Effector memory CD4-positive, alpha-beta T cell (primary cell): ENCODE results near the gene HAUS8.
"Not testable (repeated sequence)": the region's sequence is repeated elsewhere in the genome, so short reads cannot be mapped to it uniquely, and the experiment has no call there.

Experiments used
- DNase-seq, 3 donors: peaks; one replicate each; pipeline ENCODE4 v3.0.0-alpha.2; 2020
- H3K27ac ChIP-seq: 2 replicates; pipeline ENCODE4 v1.7.0; 2013; ENCODE audit warnings: mild to moderate bottlenecking, low read length, moderate library complexity; ENCODE audit not compliant: insufficient read depth, poor library complexity, severe bottlenecking
- H3K27me3 ChIP-seq: replicated peaks from 2 replicates; pipeline ENCODE4 v1.7.0; 2013; ENCODE audit warnings: mild to moderate bottlenecking, low read length; ENCODE audit not compliant: insufficient read depth, control insufficient read depth, poor library complexity, severe bottlenecking
- H3K36me3 ChIP-seq: 2 replicates; pipeline ENCODE4 v1.7.0; 2013; ENCODE audit warnings: mild to moderate bottlenecking, low read length, moderate library complexity; ENCODE audit not compliant: control insufficient read depth, insufficient read depth
- H3K4me1 ChIP-seq: 2 replicates; pipeline ENCODE4 v1.7.0; 2013; ENCODE audit warnings: low read length, mild to moderate bottlenecking; ENCODE audit not compliant: control insufficient read depth, insufficient read depth, poor library complexity, severe bottlenecking
- H3K4me3 ChIP-seq: 2 replicates; pipeline ENCODE4 v1.7.0; 2013; ENCODE audit warnings: low read length, low read depth, mild to moderate bottlenecking; ENCODE audit not compliant: insufficient read depth, poor library complexity, severe bottlenecking
- H3K9me3 ChIP-seq: 2 replicates; pipeline ENCODE4 v1.7.0; 2013; ENCODE audit warnings: mild to moderate bottlenecking, low read length, moderate library complexity; ENCODE audit not compliant: control insufficient read depth

Gene HAUS8

DNA sequence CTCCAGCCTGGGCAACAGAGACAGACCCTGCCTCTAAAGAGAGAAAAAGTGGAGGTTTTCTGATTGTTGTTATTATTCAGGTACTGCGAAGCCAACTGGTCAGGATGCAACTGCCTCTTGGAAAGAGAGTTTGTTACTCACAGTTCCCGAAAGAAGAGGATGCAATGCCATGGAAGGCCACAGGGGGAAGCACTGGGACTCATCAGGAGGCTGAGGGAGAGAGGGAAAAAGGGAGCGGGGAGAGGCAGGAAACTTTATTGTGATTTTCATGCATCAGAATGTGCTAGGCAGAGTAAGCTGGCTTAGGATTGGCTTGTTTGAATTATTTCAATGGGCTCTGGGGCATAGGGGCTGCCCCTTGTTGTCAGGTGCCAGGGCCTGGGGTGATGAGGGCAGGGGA, 27.9 kb upstream of the HAUS8 start:
- Histone ChIP-seq H3K4me1 (no peaks in the 10 kb centered on the region), H3K27ac (no peak overlapping the region), H3K27me3 (no peaks in the 10 kb centered on the region), H3K36me3 (peaks cover 38% of the 10 kb centered on the region), H3K9me3 (no peaks in the 10 kb centered on the region), H3K4me3 (no peak overlapping the region)
- DNase-seq: no peak

DNA sequence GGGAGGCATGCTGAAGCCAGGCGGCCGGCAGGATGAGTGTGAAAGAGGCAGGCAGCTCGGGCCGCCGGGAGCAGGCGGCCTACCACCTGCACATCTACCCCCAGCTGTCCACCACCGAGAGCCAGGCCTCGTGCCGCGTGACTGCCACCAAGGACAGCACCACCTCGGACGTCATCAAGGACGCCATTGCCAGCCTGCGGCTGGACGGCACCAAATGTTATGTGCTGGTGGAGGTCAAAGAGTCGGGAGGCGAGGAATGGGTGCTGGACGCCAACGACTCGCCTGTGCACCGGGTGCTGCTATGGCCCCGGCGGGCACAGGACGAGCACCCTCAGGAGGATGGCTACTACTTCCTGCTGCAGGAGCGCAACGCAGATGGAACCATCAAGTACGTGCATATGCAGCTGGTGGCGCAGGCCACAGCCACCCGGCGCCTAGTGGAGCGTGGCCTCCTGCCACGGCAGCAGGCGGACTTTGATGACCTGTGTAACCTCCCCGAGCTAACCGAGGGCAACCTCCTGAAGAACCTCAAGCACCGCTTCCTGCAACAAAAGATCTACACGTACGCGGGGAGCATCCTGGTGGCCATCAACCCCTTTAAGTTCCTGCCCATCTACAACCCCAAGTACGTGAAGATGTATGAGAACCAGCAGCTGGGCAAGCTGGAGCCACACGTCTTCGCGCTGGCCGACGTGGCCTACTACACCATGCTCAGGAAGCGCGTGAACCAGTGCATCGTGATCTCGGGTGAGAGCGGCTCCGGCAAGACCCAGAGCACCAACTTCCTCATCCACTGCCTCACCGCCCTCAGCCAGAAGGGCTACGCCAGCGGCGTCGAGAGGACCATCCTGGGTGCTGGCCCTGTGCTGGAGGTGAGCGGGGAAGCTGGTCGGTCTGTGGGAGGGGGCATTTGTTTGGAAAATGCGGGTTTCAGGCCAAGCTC, 26.7 kb upstream of the HAUS8 start:
- Histone ChIP-seq H3K27me3 (no peaks in the 10 kb centered on the region), H3K4me1 (no peaks in the 10 kb centered on the region), H3K27ac (no peak overlapping the region), H3K4me3 (no peak overlapping the region), H3K9me3 (no peaks in the 10 kb centered on the region), H3K36me3 (peaks cover 28% of the 10 kb centered on the region)
- no peak for DNase-seq

DNA sequence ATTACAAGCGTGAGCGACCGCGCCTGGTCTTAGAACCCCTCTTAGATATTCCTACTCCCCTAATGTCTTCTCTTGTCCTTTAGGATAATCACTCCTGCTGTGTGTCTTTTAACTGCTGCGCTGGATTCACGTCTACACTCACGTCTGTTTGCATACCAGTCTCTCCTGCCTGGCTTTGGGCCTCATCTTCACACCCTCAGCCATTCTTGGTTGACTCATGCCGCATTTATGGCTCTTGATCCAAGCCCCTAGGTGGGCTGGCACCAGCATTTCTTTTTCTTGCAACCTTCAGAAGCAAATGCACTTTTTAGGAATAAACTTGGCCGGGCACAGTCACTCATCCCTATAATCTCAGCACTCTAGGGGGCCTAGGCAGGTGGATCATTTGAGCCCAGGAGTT, 23.1 kb upstream of the HAUS8 start:
- Histone ChIP-seq H3K36me3 (peaks cover 18% of the 10 kb centered on the region), H3K4me3 (no peak overlapping the region), H3K4me1 (no peaks in the 10 kb centered on the region), H3K27ac (no peak overlapping the region), H3K27me3 (no peaks in the 10 kb centered on the region), H3K9me3 (no peaks in the 10 kb centered on the region)
- DNase-seq: no peak

DNA sequence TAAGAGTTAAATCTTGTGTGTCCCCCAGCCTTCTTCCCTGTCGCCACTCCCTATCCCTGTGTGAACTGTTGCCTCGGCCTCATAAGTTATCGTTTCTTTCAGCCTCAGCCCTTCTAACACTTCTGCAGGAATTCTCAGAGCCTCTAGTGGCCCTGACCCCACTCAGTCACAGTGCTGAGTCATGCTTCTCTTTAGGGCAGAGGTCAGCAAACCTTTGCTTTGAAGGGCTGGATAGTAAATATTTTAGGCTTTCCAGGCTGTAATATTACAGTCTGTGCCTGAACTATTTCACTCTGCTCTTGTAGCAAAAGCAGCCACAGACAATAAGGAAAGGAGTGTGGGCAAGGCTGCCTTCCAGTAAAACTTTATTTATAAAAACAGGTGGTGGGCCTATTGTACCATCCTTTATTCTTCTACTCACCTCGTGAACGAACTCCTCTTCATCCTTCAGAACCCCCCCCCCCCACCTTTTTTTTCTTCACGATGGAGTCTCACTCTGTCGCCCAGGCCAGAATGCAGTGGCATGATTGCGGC, 22.4 kb upstream of the HAUS8 start:
- Histone ChIP-seq H3K4me1 (no peaks in the 10 kb centered on the region), H3K27me3 (no peaks in the 10 kb centered on the region), H3K27ac (no peak overlapping the region), H3K9me3 (no peaks in the 10 kb centered on the region), H3K36me3 (peaks cover 12% of the 10 kb centered on the region), H3K4me3 (no peak overlapping the region)
- no peak for DNase-seq

DNA sequence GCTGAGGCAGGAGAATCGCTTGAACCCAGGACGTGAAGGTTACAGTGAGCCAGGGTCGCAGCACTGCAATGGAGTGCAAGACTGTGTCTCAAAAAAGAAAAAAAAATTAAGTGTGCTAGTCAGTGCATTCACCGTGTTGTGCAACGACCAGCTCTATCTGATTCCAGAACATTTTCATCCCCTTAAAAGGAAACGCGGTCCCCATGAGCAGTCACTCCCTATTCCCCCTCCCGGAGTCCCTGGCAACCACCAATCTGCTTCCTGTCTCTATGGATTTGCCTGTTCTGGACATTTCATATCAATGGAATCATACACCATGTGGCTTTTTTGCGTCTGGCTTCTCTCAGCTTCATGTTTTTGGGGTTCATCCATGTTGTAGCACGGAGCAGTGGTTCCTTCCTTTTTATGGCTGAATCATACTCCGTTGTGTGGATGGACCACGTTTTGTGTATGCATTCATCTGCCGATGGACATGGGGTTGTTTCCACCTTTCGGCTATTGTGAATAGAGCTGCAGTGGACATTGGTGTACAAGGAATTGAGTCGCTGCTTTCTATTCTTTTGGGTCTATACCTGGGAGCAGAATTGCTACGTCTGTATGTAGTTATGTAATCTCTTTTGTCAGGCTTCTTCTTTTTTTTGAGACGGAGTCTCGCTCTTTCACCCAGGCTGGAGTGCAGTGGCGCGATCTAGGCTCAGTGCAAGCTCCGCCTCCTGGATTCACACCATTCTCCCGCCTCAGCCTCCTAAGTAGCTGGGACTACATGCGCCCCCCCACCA, 20.1 kb upstream of the HAUS8 start:
- no peak overlapping the region for H3K4me3 ChIP-seq

DNA sequence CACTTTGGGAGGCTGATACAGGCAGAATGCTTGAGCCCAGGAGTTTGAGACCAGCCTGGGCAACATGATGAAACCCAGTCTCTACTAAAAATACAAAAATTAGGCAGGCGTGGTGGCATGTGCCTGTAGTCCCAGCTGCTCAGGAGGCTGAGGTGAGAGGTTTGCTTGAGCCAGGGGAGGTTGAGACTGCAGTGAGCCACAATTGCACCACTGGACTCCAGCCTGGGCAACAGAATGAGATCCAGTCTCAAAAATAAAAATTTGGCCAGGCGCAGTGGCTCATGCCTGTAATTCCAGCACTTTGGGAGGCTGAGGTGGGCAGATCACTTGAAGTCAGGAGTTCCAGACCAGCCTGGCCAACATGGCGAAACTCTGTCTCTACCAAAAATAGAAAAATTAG, 19.4 kb upstream of the HAUS8 start:
- not testable (repeated sequence) for DNase-seq, H3K27ac ChIP-seq, H3K4me1 ChIP-seq, H3K27me3 ChIP-seq, H3K9me3 ChIP-seq, H3K36me3 ChIP-seq, H3K4me3 ChIP-seq

More for the DNA sequence above, 20.1 kb upstream of the HAUS8 start:
- no peak for DNase-seq
- Histone ChIP-seq H3K4me1 (peaks cover 8% of the 10 kb centered on the region), H3K36me3 (no peaks in the 10 kb centered on the region), H3K27ac (no peak overlapping the region), H3K27me3 (no peaks in the 10 kb centered on the region), H3K9me3 (no peaks in the 10 kb centered on the region)

DNA sequence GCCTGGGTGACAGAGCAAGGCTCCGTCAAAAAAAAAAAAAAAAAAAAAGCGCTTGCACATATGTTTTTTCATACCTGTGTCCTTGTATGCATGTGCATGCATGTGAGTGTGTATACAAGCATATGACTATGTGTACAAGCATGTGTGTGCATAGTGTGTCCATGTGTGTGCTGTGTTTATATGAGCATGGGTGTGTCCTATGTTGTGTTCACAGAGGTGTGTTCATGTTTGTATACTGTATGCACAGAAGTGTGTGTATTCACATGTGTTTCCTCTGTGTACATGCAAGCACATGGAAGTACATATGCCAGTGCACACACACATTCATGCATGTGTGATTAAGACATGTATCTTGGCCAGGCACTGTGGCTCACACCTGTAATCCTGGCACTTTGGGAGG, 17.4 kb upstream of the HAUS8 start:
- no peak overlapping the region for H3K4me3 ChIP-seq
- peaks cover 8% of the 10 kb centered on the region for H3K4me1 ChIP-seq
- H3K27ac ChIP-seq: no peak overlapping the region
- no peaks in the 10 kb centered on the region for H3K27me3 ChIP-seq
- no peak for DNase-seq
- no peaks in the 10 kb centered on the region for H3K36me3 ChIP-seq
- H3K9me3 ChIP-seq: no peaks in the 10 kb centered on the region

DNA sequence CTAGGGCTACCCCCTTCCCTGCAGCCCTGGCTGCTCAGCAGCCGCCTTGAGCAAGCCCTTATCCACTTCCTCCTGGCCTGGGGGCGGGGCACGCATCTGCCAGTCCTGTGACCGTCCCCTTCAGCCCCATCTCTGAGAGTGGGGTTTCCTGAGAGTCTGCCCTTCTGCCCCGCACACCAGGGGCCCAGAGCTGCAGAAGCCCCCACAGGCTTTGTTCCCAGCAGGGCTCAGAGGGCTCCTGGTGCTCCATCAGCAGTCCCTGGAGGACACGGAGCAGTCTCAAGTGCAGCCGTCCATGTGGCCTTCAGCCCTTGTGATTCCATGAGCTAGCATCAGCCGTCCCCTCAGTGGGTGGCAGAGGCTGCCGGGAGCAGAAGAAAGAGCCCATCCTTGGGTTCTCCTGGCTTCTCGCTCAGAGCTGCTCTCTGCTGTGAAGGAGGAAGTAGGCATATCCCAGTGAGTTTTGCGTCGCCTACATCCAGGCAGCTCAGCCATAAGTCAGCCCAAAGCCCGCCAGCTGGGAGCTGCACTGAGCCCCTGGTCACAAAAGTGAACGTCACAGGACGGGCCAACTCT, 16.6 kb upstream of the HAUS8 start:
- no peak for DNase-seq
- Histone ChIP-seq H3K4me3 (no peak overlapping the region), H3K27ac (no peak overlapping the region)

DNA sequence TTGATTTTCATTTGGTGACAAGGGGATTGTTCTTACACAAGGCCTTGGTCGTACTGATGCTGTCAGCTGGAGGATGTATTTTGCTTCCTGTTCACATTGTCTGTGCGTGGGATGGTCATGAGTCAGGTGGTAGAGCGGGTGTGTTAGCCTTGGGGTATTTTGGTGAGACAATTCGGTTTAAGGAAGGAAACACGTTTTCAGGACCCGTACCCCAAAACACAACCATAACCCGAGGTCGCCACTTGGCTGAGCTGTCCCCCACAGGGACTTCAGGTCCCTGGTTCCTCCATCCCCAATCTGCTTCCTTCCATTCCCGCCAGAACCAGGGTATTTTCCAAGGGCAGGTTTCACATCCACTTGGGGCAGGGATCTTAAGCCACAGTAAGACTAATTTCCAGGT, 15.3 kb upstream of the HAUS8 start:
- Histone ChIP-seq H3K9me3 (no peaks in the 10 kb centered on the region), H3K36me3 (peaks cover 13% of the 10 kb centered on the region), H3K4me1 (peaks cover 8% of the 10 kb centered on the region), H3K27ac (no peak overlapping the region), H3K4me3 (no peak overlapping the region), H3K27me3 (no peaks in the 10 kb centered on the region)
- no peak for DNase-seq

More for the DNA sequence above, 16.6 kb upstream of the HAUS8 start:
- H3K36me3 ChIP-seq: peaks cover 3% of the 10 kb centered on the region
- H3K9me3 ChIP-seq: no peaks in the 10 kb centered on the region
- H3K4me1 ChIP-seq: peaks cover 8% of the 10 kb centered on the region
- H3K27me3 ChIP-seq: no peaks in the 10 kb centered on the region
